Activated CD8-positive, alpha-beta memory T cell treated with anti-CD3 and anti-CD28 coated beads, Interleukin-2, amount 50 U/mL, for 24 hours (primary cell): ENCODE data around the gene RAD52.

ENCODE experiments used
- DNase-seq: peaks from one replicate; pipeline ENCODE4 v3.0.0-alpha.2; 2020; ENCODE audit errors: extremely low read depth

Gene RAD52

DNA sequence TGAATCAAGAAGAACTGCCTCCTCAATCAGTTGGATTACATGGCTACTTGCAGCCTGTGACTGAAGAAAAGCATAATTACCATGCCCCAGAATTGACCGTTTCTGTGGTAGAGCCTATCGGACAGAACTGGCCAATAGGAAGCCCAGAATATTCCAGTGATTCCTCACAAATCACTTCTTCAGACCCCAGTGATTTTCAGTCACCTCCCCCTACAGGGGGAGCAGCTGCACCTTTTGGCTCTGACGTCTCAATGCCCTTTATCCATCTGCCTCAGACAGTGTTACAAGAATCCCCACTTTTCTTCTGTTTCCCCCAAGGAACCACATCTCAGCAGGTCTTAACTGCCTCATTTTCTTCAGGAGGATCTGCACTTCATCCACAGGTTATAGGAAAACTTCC is 80.8 kb downstream of the RAD52 start:
- no peak for DNase-seq

- DNase-seq: no peak
Measured at GRCh38 chr12:867905-868304, 81.6 kb downstream of the RAD52 start.

GRCh38 chr12:865614-866013 is 83.9 kb downstream of the RAD52 start:
- no peak for DNase-seq

DNA sequence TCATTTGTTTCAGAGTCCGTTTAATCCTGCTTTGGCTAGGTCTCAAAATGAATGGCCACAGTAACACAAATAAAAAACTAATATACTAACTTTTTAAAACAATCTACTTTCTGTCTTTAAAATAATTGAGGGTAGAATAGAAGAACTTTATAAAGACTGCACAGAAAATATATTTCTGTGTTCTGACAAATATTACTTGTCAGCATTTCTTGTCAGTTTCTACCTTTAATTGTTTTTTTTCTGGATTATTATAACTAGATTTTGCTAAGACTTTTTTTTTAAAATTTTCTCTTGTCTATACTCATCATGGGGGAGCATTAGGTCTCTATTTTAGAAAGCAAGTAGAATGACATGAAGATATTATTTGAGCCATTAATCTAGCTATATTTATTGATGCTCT is 86.2 kb downstream of the RAD52 start:
- no peak for DNase-seq

DNA sequence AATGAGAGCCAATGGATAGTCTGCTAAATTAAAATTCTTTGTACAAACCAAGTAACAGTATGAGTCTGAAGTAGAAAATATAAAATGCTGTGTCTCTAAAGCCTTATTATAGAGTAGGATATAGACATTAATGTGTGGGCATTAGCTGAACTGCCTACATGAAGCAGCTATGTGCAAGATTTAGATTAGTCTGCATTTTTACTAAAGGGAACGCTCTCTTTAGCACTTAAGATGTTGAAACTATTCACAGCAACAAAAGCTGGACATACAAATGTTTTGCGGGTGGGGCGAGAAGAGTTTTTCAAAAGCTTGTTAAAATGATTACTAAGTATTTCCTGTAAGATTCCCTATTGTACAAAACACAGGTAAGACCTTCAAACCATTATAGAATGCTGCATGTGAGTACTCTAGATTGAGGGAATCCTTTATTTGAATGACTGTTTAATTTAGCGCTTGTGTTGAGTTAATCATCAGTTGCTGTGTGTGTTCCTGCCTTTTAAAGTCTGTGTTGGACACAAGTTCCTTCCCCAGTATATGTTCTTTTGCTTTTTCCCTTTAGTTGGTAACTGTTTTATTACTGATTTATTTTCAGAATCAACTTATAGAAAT is 87.1 kb downstream of the RAD52 start:
- no peak for DNase-seq
